Measurements from ENCODE around the gene TBC1D3I. TPM values are rescaled to one million over a fixed set of nuclear protein-coding genes. Genes with fewer than 3 reads are reported as not detected.
"Not testable (repeated sequence)": the region's sequence is repeated elsewhere in the genome, so short reads cannot be mapped to it uniquely, and the experiment has no call there.

TBC1D3I gene
- under 1 TPM in 1 of 3 donors, not detected in 2; 0.64 TPM for total RNA-seq

DNA sequence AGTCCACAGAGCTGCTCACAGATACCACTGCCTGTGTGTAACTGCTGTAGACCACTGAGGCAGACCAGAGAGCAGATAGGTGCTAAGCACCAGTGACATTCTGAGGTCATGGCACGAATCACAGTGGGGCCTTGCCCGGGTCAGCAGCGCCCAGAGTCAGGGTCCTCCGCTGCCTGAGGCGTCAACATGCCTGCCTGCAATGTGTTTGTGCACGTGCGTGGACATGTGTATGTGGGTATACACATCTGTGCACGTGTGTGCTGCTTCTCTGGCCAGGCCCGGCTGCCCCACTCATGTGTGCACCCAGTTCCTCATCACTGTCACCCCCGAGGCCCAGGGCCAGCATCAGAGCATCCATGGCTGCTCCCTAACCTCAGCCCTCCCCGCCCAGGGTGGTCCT lies at the start of gene TBC1D3I:
TBC1D3I (minus strand) TSS at position 101 of the 400 bp plus-strand sequence. CDS start 1,585 bp downstream, outside the sequence.
- H3K36me3 ChIP-seq; H3K4me1 ChIP-seq; H3K27ac ChIP-seq; H3K27me3 ChIP-seq; intact Hi-C loops (cut with DNase I; ENCODE audit: low total_unique reads); H3K4me3 ChIP-seq; DNase-seq (ENCODE audit: low spot score in 2 of 2); H3K9me3 ChIP-seq: not testable (repeated sequence)

DNA sequence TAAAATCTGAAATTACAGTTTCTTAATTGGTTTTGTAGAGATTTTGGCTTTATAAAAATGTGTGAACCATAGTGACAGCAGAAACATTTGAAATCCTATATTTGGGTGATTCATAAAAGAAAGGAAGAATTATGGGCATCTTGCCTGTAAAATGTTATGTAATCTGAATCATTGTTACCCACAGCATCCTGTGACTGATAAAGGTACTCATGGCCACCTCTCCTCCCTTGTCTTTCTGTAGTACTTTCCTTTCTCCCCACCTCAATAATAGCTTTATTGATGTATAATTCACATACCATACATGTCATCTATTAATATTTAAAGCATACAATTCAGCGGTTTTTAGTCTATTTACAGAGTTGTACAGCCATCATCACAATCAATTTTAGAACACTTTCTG lies 30.8 kb upstream of the TBC1D3I start:
- H3K9me3 ChIP-seq; H3K27me3 ChIP-seq; DNase-seq (ENCODE audit: low spot score in 2 of 2); H3K36me3 ChIP-seq; H3K4me1 ChIP-seq; H3K27ac ChIP-seq; intact Hi-C loops (cut with DNase I; ENCODE audit: low total_unique reads); H3K4me3 ChIP-seq: not testable (repeated sequence)

DNA sequence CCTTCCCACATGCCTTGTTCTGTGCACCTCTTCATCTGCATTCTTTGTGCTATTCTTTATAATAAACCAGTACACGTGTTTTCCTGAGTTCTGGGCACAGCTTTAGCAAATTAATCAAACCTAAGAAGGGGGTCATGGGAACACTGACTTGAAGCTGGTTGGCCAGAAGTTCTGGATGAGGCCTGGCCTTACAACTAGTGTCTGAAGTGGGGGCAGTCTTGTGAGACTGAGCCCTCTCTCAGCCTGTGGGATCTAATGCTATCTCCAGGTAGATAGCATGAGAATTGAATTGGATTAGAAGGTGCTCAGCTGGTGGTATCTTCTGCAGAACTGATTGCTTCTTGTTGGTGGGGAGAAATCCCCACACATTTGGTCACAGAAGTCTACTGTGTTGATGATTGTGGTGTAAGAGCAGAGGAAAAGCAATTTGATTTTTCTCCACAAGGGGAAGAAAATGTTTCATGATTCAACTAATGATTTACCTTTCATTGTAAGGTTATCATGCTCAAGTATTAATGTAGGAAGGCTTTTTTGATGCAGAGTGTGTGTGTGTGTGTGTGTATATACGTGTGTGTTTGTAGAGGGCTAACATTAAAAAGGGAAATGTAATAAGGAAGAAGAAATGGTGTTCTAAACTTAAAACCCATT lies 25.7 kb upstream of the TBC1D3I start:
- H3K4me1 ChIP-seq; H3K27ac ChIP-seq; DNase-seq (ENCODE audit: low spot score in 2 of 2); H3K27me3 ChIP-seq; intact Hi-C loops (cut with DNase I; ENCODE audit: low total_unique reads); H3K9me3 ChIP-seq; H3K36me3 ChIP-seq; H3K4me3 ChIP-seq: not testable (repeated sequence)

DNA sequence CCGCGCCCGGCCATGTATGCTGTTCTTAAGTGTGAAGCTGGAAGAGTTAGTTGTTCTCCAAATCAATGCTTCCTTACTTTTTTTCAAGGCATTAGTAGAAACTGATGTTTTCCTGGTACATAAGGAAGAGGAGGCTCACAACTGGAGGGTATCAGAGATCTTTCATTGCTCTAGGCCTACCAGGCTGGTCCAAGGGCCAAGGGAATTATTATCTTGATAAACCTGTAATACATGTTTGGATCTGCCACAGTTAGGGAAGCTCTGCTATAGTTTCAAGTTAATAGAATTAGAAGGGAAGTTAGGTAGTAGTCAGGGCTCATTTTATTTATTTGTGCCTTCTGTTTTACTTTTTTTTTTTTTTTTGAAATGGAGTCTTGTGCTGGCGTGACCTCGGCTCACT lies 19.8 kb upstream of the TBC1D3I start:
- H3K9me3 ChIP-seq; H3K27ac ChIP-seq; H3K36me3 ChIP-seq; intact Hi-C loops (cut with DNase I; ENCODE audit: low total_unique reads); H3K4me1 ChIP-seq; DNase-seq (ENCODE audit: low spot score in 2 of 2); H3K27me3 ChIP-seq; H3K4me3 ChIP-seq: not testable (repeated sequence)

DNA sequence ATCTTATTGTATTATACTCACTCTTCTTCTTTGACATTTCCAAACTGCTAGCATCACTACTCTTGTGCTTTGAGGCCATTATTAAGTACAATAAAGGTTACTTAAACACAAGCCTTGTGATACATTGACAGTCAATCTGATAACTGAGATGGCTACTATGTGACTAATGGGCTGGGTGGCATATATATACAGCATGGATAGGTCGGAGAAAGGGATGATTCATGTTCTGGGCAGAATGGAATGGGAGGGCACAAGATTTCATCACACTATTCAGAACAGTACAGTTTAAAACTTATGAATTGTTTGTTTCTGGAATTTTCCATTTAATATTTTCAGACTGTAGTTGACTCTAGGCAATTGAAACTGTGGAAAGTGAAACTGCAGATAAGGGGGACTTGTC lies 18.9 kb upstream of the TBC1D3I start:
- H3K4me3 ChIP-seq; H3K4me1 ChIP-seq; H3K9me3 ChIP-seq; intact Hi-C loops (cut with DNase I; ENCODE audit: low total_unique reads); H3K27me3 ChIP-seq; H3K27ac ChIP-seq; H3K36me3 ChIP-seq; DNase-seq (ENCODE audit: low spot score in 2 of 2): not testable (repeated sequence)

DNA sequence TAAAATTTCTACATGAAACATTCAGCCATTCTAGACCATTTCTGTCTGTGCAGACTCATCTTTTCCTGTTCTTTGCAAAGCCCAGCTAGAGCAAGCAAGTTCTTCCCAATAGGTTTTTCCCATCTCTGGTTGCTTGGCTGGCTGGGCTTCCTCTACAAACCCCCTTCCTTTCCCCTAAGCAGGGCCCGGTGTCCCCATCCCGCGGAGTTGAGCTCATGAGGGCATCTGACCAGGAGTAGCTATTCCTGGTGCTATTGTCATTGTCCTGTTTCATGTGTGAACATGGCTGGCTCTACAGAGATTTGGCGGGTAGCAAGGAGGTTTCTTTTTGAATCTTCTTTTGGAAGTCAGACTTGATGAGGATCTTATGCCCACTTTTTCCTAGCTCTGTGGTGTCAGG lies 22.3 kb downstream of the TBC1D3I start:
- intact Hi-C loops (cut with DNase I; ENCODE audit: low total_unique reads); DNase-seq (ENCODE audit: low spot score in 2 of 2): not testable (repeated sequence)

DNA sequence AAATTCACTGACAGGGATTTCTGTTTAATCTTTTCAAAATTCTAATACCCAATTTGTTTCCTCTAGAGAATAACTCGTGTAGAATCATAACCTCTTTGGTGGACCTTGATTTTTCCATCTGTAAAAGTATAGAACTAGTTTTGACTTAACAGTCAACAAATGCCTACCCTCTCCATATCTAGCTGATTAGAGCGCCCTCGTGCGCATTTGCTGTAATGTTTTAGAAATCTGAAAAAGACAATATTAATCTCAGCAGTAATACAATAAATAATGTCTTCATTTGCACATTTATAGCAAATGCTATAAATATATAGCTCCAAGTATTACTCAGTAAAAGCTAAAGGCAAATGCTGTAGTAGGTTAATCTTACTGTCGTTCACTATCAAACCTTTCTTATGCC lies 34.7 kb downstream of the TBC1D3I start:
- H3K4me1 ChIP-seq; H3K36me3 ChIP-seq; H3K4me3 ChIP-seq; H3K9me3 ChIP-seq; H3K27ac ChIP-seq; intact Hi-C loops (cut with DNase I; ENCODE audit: low total_unique reads); H3K27me3 ChIP-seq; DNase-seq (ENCODE audit: low spot score in 2 of 2): not testable (repeated sequence)

More for the DNA sequence above, 22.3 kb downstream of the TBC1D3I start:
- not testable (repeated sequence) for H3K4me1 ChIP-seq, H3K36me3 ChIP-seq, H3K27me3 ChIP-seq, H3K4me3 ChIP-seq, H3K27ac ChIP-seq, H3K9me3 ChIP-seq

DNA sequence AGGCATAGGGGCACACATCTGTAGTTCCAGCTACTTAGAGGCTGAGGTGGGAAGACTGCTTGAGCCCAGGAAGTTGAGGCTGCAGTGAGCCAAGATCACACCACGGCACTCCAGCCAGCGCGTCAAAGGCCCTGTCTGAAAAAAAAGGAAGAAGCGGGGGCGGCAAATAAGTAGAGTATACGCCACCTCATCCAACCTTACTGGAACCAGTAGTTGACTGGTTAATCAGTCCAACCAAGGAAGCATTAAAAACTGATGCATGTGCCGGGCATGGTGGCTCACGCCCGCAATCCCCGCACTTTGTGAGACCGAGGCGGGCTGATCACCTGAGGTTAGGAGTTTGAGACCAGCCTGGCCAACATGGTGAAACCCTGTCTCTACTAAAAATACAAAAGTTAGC lies 41.4 kb downstream of the TBC1D3I start:
- DNase-seq (ENCODE audit: low spot score in 2 of 2); H3K36me3 ChIP-seq; H3K4me1 ChIP-seq; intact Hi-C loops (cut with DNase I; ENCODE audit: low total_unique reads); H3K27me3 ChIP-seq; H3K27ac ChIP-seq; H3K4me3 ChIP-seq: not testable (repeated sequence)
- H3K9me3 ChIP-seq: peaks cover 0 to 14% of the 10 kb centered on the region in 2 donors

DNA sequence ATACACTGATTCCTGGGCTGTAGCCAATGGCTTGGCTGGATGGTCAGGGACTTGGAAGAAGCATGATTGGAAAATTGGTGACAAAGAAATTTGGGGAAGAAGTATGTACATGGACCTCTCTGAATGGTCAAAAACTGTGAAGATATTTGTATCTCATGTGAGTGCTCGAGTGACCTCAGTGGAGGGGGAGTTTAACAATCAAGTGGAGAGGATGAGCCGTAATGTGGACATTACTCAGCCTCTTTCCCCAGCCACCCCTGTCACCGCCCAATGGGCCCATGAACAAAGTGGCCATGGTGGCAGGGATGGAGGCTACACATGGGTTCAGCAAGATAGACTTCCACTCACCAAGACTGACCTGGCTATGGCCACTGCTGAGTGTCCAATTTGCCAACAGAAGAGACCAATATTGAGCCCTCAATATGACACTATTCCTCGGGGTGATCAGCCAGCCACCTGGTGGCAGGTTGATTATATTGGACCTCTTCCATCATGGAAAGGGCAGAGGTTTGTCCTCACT lies 42.7 kb downstream of the TBC1D3I start:
- H3K36me3 ChIP-seq; intact Hi-C loops (cut with DNase I; ENCODE audit: low total_unique reads); H3K4me1 ChIP-seq; H3K27ac ChIP-seq; H3K27me3 ChIP-seq; DNase-seq (ENCODE audit: low spot score in 2 of 2); H3K4me3 ChIP-seq: not testable (repeated sequence)
- H3K9me3 ChIP-seq: peaks cover 0 to 16% of the 10 kb centered on the region in 2 donors

DNA sequence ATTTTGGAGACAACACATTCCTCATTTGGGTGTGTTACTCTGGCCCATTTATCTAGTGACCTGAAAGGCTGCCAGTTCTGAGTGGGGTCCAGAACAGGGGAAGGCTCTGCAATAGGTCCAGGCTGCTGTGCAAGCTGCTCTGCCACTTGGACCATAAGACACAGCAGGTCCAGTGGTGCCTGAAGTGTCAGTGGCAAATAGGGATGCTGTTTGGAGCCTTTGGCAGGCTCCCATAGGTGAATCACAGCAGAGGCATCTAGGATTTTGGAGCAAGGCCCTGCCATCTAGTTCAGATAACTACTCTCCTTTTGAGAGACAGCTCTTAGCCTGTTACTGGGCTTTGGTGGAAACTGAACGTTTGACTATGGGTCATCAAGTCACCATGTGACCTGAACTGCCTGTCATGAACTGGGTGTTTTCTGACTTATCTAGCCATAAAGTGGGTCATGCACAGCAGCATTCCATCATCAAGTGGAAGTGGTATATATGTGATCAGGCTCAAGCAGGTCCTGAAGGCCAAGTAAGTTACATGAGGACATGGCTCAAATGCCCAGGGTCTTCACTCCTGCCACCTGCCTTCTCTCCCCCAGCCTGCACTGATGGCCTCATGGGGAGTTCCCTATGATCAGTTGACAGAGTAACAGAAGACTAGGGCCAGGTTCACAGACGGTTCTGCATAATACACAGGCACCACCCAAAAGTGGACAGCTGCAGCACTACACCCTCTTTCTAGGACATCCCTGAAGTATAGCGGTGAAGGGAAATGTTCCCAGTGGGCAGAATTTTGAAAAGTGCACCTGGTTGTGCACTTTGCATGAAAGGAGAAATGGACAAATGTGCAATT lies 43.4 kb downstream of the TBC1D3I start:
- intact Hi-C loops (cut with DNase I; ENCODE audit: low total_unique reads); H3K27ac ChIP-seq; DNase-seq (ENCODE audit: low spot score in 2 of 2): not testable (repeated sequence)

DNA sequence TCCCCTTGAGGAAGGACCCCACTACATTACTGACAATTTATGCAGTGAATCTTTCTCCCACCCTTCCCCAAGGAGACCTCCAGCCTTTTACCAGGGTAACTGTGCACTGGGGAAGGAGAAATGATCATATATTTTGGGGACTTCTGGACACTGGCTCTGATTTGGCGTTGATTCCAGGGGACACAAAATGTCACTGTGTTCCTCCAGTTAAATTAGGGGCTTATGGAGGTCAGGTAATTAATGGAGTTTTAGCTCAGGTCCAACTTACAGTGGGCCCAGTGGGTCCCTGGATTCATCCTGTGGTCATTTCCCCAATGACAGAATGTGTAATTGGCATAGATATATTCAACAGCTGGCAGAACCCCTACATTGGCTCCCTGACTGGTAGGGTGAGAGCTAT lies 44.8 kb downstream of the TBC1D3I start:
- DNase-seq (ENCODE audit: low spot score in 2 of 2); H3K36me3 ChIP-seq; intact Hi-C loops (cut with DNase I; ENCODE audit: low total_unique reads); H3K27me3 ChIP-seq; H3K27ac ChIP-seq; H3K4me1 ChIP-seq; H3K4me3 ChIP-seq: not testable (repeated sequence)
- peaks cover 0 to 16% of the 10 kb centered on the region in 2 donors for H3K9me3 ChIP-seq

More for the DNA sequence above, 43.4 kb downstream of the TBC1D3I start:
- H3K9me3 ChIP-seq: peaks cover 0 to 16% of the 10 kb centered on the region in 2 donors
- H3K27me3 ChIP-seq, H3K4me1 ChIP-seq, H3K4me3 ChIP-seq, H3K36me3 ChIP-seq: not testable (repeated sequence)

DNA sequence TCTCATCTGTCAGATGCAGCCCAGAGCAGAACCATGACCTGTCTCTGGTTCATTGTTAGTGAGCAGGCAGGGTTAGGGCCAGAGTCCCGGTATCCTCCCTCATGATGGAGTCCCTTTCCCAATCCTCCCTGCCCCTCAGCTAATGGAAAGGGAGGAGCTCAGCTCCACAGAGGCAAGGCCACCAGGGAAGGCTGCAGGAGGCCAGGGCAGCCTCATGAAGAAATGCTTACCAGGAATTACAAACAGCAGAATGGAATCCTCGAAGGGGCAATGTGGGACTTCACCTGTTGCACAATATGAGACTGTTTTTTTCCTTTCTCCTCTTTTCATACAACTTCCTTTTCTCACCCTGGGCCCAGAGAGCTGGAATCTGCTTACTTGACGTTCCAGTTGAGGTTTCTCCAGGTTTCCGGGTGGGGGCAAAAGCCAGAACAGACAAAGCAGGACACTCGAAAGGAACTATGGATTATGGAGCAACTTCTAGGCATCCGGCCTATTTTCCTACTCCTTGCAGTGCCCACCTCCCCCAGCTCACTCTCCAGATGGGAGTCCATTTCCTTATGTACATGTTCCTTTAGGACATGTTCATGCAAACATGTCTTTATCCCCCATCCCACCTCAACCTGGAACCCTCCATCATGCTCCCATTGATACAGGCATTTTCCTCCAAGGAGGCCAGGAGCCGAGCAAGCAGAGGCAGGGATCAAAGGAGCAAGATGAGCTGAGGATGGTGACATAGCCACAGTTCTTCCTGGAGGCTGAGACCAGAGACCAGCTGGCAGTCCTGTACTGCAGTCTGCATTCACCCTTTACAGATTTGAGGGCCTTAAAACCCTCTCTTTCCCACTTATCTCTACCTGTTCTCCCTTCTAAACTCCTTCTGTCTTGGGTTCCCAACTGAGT lies 48.7 kb downstream of the TBC1D3I start:
- H3K36me3 ChIP-seq; H3K27me3 ChIP-seq; DNase-seq (ENCODE audit: low spot score in 2 of 2); H3K4me1 ChIP-seq; H3K4me3 ChIP-seq; H3K27ac ChIP-seq; intact Hi-C loops (cut with DNase I; ENCODE audit: low total_unique reads): not testable (repeated sequence)
- H3K9me3 ChIP-seq: peaks cover 0 to 16% of the 10 kb centered on the region in 2 donors
